ENCODE results near the gene STON1. TPM values are rescaled to one million over a fixed set of nuclear protein-coding genes. Genes with fewer than 3 reads are reported as not detected.

Gene STON1
- total and polyA plus RNA-seq, 2 of the 8 experiments (the other 6 are each of a cell fraction or from before 2014, with no cell fraction given), result 5.0 to 10.1 TPM

- Histone ChIP-seq H4K8ac (ENCODE audit: extremely low read depth, insufficient read depth, low read length) (no peak overlapping the region), H3K14ac (ENCODE audit: insufficient read length) (no peak overlapping the region), H3K4me1 (replicated peaks in 1 of 4; ENCODE audit: control insufficient read depth in 3 of 4, insufficient read depth in 4 of 4, low read length in 3 of 4) (no peaks in the 10 kb centered on the region; a peak in 1 of 7 replicates), H4K20me1 (replicated peaks in 1 of 2; ENCODE audit: control insufficient read depth in 1 of 2, insufficient read depth in 2 of 2, low read length in 2 of 2) (no peaks in the 10 kb centered on the region), H3K9me3 (ENCODE audit: insufficient read depth in 2 of 2, low read depth in 1 of 2, low read length in 1 of 2) (no peaks in the 10 kb centered on the region), H2BK15ac (ENCODE audit: low read length) (no peak overlapping the region), H3K4me3 (ENCODE audit: extremely low read depth in 1 of 4, insufficient read depth in 2 of 4, low read depth in 3 of 4, low read length in 4 of 4) (no peak overlapping the region), H3K27me3 (replicated peaks in 1 of 4; ENCODE audit: control insufficient read depth in 3 of 4, extremely low read depth in 1 of 4, insufficient read depth in 3 of 4, low read length in 3 of 4) (no peaks in the 10 kb centered on the region; a peak in 1 of 7 replicates), H3K56ac (replicated peaks; ENCODE audit: insufficient read length, low read depth, low read length) (no peak overlapping the region), H3K18ac (ENCODE audit: extremely low read depth, low read length) (no peak overlapping the region), H2AFZ (ENCODE audit: low read length) (no peak overlapping the region), H2AK5ac (ENCODE audit: low read depth, low read length) (no peak overlapping the region), H3K9ac (replicated peaks in 1 of 4; ENCODE audit: extremely low read depth in 1 of 4, low read depth in 3 of 4, low read length in 3 of 4) (no peak overlapping the region), H3K79me2 (ENCODE audit: control insufficient read depth in 1 of 2, insufficient read depth in 2 of 2, low read length in 2 of 2) (no peaks in the 10 kb centered on the region), H4K91ac (replicated peaks; ENCODE audit: insufficient read length, low read length) (no peak overlapping the region), H2BK20ac (ENCODE audit: low read length) (no peak overlapping the region), H3K4me2 (ENCODE audit: insufficient read depth in 1 of 2, low read depth in 2 of 2, low read length in 2 of 2) (no peak overlapping the region), H3K4ac (replicated peaks; ENCODE audit: insufficient read length, low read depth, low read length) (no peak overlapping the region), H2BK5ac (ENCODE audit: low read depth, low read length) (no peak overlapping the region), H2BK12ac (ENCODE audit: low read depth, low read length) (no peak overlapping the region), H4K5ac (ENCODE audit: insufficient read length, low read depth, low read length) (no peak overlapping the region), H3K23me2 (ENCODE audit: low read depth, low read length) (no peaks in the 10 kb centered on the region), H3K23ac (ENCODE audit: insufficient read length) (no peak overlapping the region), H3K36me3 (ENCODE audit: control insufficient read depth in 2 of 4, insufficient read depth in 4 of 4, low read length in 3 of 4) (no peaks in the 10 kb centered on the region), H3K27ac (ENCODE audit: low read depth, low read length) (no peak overlapping the region), H2BK120ac (replicated peaks; ENCODE audit: low read depth, low read length) (no peak overlapping the region), H3K79me1 (ENCODE audit: low read depth, low read length) (no peaks in the 10 kb centered on the region)
- FAIRE-seq, result no peak
- no peak for DNase-seq (ENCODE audit: low read depth in 1 of 2, low spot score in 2 of 2)
- WGBS, 2 experiments (ENCODE audit: extremely low coverage in 1 of 2, insufficient coverage in 1 of 2, insufficient read length in 1 of 2, insufficient replicate concordance in 2 of 2, low coverage in 1 of 2, low lambda C conversion rate in 2 of 2, missing lambda C conversion rate in 1 of 2), result 93% methylated on average over 3 of the region's 3 CpGs; no CpG with 5 or more reads in 1 of the 2 experiments
- POLR2A ChIA-PET (ENCODE audit: partially characterized antibody), result no interaction called here
- TF ChIP-seq SAP30 (IDR thresholded peaks at IDR 0.05; ENCODE audit: insufficient read depth, insufficient replicate concordance, low read length) (no peak), MAX (IDR thresholded peaks at IDR 0.05) (no peak), CBX8 (IDR thresholded peaks at IDR 0.05; ENCODE audit: borderline replicate concordance, low read depth, low read length) (no peak), SIX5 (IDR thresholded peaks at IDR 0.05; ENCODE audit: low read depth, low read length) (no peak), GABPA (IDR thresholded peaks at IDR 0.05; ENCODE audit: borderline replicate concordance, insufficient read depth, low read length) (no peak), GTF2F1 (IDR thresholded peaks at IDR 0.05; ENCODE audit: borderline replicate concordance, low read depth, low read length) (no peak), TCF12 (IDR thresholded peaks at IDR 0.05; ENCODE audit: low read depth, low read length) (no peak), TBP (IDR thresholded peaks at IDR 0.05; ENCODE audit: low read depth, low read length) (no peak), JUN (IDR thresholded peaks at IDR 0.05; ENCODE audit: low read depth, low read length) (no peak), YY1 (IDR thresholded peaks at IDR 0.05; ENCODE audit: low read depth, low read length) (no peak), CHD1 (IDR thresholded peaks at IDR 0.05; ENCODE audit: low read depth, low read length) (no peak), RNF2 (IDR thresholded peaks at IDR 0.05; ENCODE audit: borderline replicate concordance, low read depth, low read length, missing control alignments, poor library complexity, severe bottlenecking) (no peak), EZH2 (IDR thresholded peaks at IDR 0.05; ENCODE audit: low read depth, low read length, severe bottlenecking) (no peak)
- CTCF ChIA-PET (ENCODE audit: partially characterized antibody), result no interaction called here
Observed at GRCh38 chr2:48549972-48550371, 20.0 kb downstream of the STON1 start.
